Brain pericyte (primary cell): ENCODE measurements around the gene CCDC70.
"Not testable (repeated sequence)": the region's sequence is repeated elsewhere in the genome, so short reads cannot be mapped to it uniquely, and the experiment has no call there.

Experiments used
- DNase-seq: peaks from one replicate; pipeline ENCODE4 v3.0.0-alpha.2; 2012; ENCODE audit warnings: low read depth, low spot score

The CCDC70 gene

DNA sequence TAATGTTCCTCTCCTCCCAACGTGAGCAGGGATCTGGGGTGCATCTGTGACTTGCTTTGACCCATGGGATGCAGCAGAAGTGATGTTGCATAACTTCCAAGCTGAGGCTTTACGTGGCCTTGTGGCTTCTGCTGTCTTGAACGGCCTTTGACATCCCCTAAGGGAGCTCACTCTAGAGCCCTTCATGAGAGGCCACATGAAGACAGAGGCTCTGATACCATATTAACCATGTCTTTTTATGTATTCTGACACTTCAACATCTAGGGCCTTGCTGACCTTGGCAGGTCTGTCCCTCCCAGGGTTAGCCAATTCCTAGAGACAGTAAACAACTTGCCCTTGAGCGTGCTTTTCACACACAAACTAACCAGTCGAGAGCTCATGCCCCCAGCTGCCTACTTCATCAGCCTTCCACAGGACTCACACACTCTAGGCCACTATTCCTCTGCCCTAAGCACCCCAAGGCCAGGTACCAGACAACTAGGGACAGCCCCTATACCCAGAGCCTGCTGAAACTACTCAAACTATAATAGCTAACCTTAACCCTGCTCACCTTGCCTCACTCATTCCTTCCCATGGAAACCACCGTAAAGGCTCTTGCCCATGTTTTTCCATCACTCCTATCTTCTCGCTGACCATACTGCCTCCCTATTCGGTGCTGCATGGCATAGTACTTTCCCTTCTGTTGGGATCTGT lies 45.4 kb downstream of the CCDC70 start:
- no peak for DNase-seq

GRCh38 chr13:51909265-51909664 lies 47.5 kb downstream of the CCDC70 start:
- DNase-seq = not testable (repeated sequence)

DNA sequence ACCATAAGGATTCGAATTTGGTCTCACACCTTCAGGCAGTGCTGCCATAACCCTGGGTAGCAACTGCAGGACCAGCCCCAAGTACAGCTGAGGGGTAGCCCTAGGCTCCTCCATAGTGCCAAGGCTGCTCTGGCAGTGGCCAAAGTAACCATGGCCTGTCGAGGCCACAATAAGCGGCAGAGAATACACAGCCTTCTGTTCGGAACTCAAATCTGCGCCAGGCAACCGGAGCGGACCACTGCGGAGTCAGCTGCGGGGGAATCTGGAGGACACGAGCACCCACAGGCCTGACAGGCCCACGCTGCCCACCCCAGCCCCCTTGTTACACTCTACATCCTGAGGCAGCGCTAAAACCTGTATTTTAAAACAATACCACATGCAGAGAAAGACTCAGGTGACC lies 48.7 kb downstream of the CCDC70 start:
- DNase-seq = no peak

- DNase-seq = no peak
Observed at GRCh38 chr13:51912091-51912490, 50.3 kb downstream of the CCDC70 start.

- no peak for DNase-seq
Observed at GRCh38 chr13:51912511-51913225, 50.9 kb downstream of the CCDC70 start.

GRCh38 chr13:51913421-51914136 lies 51.8 kb downstream of the CCDC70 start:
- no peak for DNase-seq

DNA sequence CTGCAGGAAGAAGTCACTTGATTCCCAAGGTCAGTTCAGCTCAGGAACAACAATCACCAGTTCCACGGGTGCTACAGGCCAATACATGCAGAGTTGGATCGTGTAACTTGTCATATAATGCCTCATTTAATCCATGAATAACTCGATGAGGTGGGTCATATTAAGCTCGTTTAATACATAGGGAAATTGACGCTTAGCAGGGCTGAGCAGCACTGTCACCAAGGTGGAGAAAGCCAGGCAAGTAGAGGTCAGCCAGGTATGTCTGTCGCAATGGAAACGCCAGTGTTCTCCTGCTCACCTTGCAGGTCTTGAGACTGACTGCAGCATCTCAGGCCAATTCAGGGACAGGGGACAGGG lies 52.3 kb downstream of the CCDC70 start:
- DNase-seq = no peak
